Small intestine (tissue), 7 donors: ENCODE data around the gene B9D1. TPM values are rescaled to one million over a fixed set of nuclear protein-coding genes. Genes with fewer than 3 reads are reported as not detected.
A peak's percentile ranks its signal among the peaks of the same experiment; 100 is the strongest.

Experiments
- DNase-seq, 2 donors: peaks; one replicate each; pipeline versions ENCODE4 v3.0.0 to v3.0.0-alpha.2; 2013
- FAIRE-seq: peaks from 2 replicates; lab custom pipeline; 2012; peaks lifted over from hg19 to GRCh38; lab: Jason Lieb, UNC
- H3K27ac ChIP-seq, 3 donors: one replicate each; pipeline ENCODE4 v1.5.1; 2013; ENCODE audit warnings: low read length in 2 of 3, mild to moderate bottlenecking in 2 of 3, control low read depth in 1 of 3, inconsistent platforms in 1 of 3, low read depth in 1 of 3, moderate library complexity in 1 of 3
- H3K27me3 ChIP-seq, 3 donors: one replicate each; pipeline ENCODE4 v1.6.1; 2013; ENCODE audit warnings: low read length in 3 of 3, inconsistent platforms in 1 of 3; ENCODE audit not compliant: control insufficient read depth in 3 of 3, insufficient read depth in 3 of 3
- H3K36me3 ChIP-seq, 3 donors: one replicate each; pipeline ENCODE4 v1.6.1; 2013; ENCODE audit warnings: low read length in 3 of 3, inconsistent platforms in 1 of 3, low read depth in 1 of 3, mild to moderate bottlenecking in 1 of 3, moderate library complexity in 1 of 3; ENCODE audit not compliant: control insufficient read depth in 3 of 3, insufficient read depth in 2 of 3
- H3K4me1 ChIP-seq, 3 donors: one replicate each; pipeline ENCODE4 v1.6.1; 2013; ENCODE audit warnings: low read length in 2 of 3, inconsistent platforms in 1 of 3, low read depth in 1 of 3, mild to moderate bottlenecking in 1 of 3, moderate library complexity in 1 of 3; ENCODE audit not compliant: control insufficient read depth in 3 of 3, insufficient read depth in 2 of 3
- H3K4me3 ChIP-seq, 3 donors: one replicate each; pipeline ENCODE4 v1.5.1; 2013; ENCODE audit warnings: low read length in 3 of 3, control low read depth in 1 of 3, inconsistent platforms in 1 of 3, low read depth in 1 of 3, mild to moderate bottlenecking in 1 of 3, moderate library complexity in 1 of 3
- H3K9me3 ChIP-seq, 2 donors: one replicate each; pipeline ENCODE4 v1.6.1; 2013; ENCODE audit warnings: low read depth in 1 of 2, low read length in 1 of 2; ENCODE audit not compliant: control insufficient read depth in 2 of 2, insufficient read depth in 1 of 2
- WGBS, 3 donors: extraction: QIAGEN DNeasy Blood & Tissue Kit; methylation state at CpG; one replicate each; pipeline ENCODE4 v1.1.7; 2013; 5-methylcytosine and 5-hydroxymethylcytosine counted together
- polyA plus RNA-seq, 4 donors: library from polyadenylated mRNA; stranded (reverse) in 3 of 4; unstranded in 1 of 4; fragments of 200-250 nt in 3 of 4; fragments of 120-200 nt in 1 of 4; gene quantifications; one replicate each; pipeline versions ENCODE4 v1.2.1 to v1.2.3, GENCODE V29; 2013
- donor health status: healthy with polysubstance abuse.
- donor health status: control.
- donor health status: control.
- donor health status: Bipolar disorder and iron deficiency.
- donor health status: healthy.

B9D1 gene
- polyA plus RNA-seq, 4 donors, result 2.2 to 18.1 (median 12.9) TPM

DNA sequence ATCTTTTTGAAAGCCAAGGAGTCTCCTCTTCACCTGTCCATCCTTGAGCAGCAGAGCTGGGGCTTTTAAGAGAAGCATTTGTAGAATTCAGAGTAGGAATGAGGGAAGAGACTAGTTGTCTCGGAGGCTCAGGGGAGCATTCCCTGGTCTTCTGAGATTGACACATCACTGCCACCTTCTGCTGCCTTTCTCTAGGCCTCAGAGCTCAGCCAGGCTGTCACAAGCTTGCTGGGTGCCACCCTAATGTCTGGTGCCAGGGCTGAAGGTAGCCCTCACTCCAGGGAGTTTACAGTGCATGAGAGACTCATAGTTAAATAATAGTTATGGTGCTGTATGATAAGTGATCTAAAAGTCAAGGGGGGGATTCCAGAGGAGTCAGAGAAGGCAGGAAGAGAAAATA, 39.7 kb downstream of the B9D1 start:
- Histone ChIP-seq H3K27me3 (no peaks in the 10 kb centered on the region), H3K36me3 (peaks cover 0 to 34% (median 0%) of the 10 kb centered on the region in 3 donors), H3K9me3 (peaks cover 0 to 6% of the 10 kb centered on the region in 2 donors), H3K27ac (no peak overlapping the region), H3K4me1 (peaks cover 0 to 3% (median 0%) of the 10 kb centered on the region in 3 donors), H3K4me3 (no peak overlapping the region)
- 87 to 96% (median 89%) methylated on average over 1 of the region's 1 CpG for WGBS, 3 donors
- DNase-seq (no peak), FAIRE-seq (no peak)

DNA sequence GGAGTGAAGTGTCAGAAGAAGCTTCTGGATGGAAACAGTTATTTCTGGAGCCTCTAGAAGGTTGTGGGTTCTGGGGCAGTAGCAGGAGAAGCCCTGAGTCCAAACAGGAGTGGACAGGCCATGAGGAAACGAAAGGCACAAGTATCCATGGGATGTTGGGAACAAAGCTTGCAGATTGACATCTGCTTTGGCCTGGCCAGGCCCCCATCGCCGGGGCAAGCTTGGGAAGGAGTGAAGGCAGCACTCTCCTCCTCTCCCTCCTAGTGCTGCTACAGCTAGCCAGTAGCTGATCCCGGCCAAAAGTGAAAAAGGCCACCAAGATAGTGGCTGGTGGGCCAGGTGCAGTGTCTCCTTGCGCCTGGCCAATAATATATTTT, 40.4 kb downstream of the B9D1 start:
- Histone ChIP-seq H3K36me3 (peaks cover 0 to 37% (median 0%) of the 10 kb centered on the region in 3 donors), H3K9me3 (peaks cover 0 to 6% of the 10 kb centered on the region in 2 donors), H3K27ac (no peak overlapping the region), H3K27me3 (no peaks in the 10 kb centered on the region), H3K4me3 (no peak overlapping the region), H3K4me1 (peaks cover 0 to 10% (median 0%) of the 10 kb centered on the region in 3 donors)
- FAIRE-seq, result no peak
- no peak for DNase-seq
- 93 to 96% (median 96%) methylated on average over 5 of the region's 5 CpGs for WGBS, 3 donors

DNA sequence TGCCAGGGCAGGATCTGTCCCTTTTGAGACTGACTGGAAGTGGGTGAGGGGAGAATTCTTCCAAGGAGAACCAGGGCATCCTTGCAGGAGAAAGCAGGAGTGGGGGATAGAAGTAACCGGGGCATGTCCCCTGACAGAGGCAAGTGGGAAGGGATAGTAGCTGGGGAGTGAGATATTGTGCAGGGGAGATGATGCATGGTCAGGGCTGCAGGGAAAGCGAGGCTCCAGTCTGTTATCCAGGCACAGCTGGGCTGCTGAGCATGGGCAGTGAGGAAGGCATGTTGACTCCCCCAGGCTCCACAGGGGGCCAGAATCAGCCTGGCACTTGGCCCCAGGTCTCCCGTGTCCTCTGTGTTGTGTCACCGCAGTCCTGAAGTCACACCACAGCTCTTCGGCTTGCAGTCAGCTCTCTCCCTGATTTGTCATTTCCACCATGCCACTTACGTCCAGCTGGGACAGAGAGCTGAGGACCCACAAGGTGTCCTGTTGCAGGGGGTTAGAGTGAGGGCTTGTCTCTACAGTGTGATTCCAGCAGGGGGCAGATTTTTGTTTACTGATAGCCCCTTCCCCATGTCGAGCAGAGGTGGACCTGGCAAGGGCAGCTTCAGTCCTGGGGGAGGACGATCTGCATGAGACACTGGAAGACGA, 40.9 kb downstream of the B9D1 start:
- Histone ChIP-seq H3K4me3 (no peak overlapping the region), H3K9me3 (peaks cover 0 to 6% of the 10 kb centered on the region in 2 donors), H3K4me1 (peaks cover 0 to 15% (median 0%) of the 10 kb centered on the region in 3 donors), H3K27ac (no peak overlapping the region), H3K36me3 (peaks cover 0 to 38% (median 0%) of the 10 kb centered on the region in 3 donors), H3K27me3 (no peaks in the 10 kb centered on the region)
- DNase-seq (no peak), FAIRE-seq (no peak)
- 86 to 90% (median 88%) methylated on average over 9 of the region's 9 CpGs for WGBS, 3 donors

DNA sequence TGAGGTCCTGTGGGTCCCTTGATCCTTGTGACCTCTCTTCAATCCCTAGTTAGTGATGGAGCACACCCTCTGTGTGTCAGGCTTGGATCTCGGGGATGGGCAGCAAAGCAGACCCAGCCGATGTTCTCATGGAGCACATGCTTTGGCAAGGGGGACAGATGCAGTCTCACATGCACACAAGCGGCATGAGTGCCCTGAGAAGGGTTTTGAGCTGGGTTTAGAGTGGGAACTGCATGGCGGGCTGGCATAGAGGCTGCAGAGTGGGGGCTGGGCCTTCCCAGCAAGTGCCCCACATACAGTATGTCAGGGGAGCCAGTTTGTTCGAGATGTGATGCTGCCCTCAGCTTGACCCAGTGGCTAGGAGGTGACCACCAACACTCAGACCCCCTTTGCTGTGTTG, 41.6 kb downstream of the B9D1 start:
- 91 to 93% (median 91%) methylated on average over 5 of the region's 5 CpGs for WGBS, 3 donors
- H3K27me3 ChIP-seq, result no peaks in the 10 kb centered on the region
- no peak for FAIRE-seq

DNA sequence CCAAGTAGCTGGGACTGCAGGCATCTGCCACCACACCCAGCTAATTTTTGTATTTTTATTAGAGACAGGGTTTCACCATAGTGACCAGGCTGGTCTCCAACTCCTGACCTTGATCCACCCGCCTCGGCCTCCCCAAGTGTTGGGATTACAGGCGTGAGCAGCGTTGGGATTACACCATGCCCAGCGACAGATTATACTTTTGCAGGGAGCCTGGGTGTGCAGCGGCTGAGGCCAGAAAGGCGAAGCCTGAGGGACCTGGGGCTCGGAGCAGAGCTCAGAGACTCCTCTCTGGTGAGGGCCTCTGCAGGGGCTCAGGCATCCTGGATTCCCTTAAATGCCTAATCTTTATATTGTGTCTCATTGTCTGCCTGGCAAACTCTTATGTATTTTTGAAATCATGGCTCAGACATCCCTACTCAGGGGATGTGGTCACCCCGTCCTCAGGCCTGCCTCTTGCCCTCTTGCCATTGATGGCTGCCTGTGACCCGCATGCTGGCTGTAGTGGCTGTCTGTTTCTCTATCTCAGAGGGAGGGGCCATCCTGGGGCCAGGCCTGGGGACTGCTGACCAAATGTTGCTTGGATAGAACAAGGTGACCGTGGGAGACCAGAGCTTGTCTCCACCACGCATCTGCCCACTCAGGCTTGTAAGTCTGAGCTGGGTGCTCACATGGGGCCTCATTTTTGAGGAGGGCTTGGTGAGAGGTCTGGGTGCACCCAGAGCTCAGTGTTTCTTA, 42.6 kb downstream of the B9D1 start:
- DNase-seq, result no peak
- no peak for FAIRE-seq
- Histone ChIP-seq H3K27ac (no peak overlapping the region), H3K9me3 (peaks cover 0 to 3% of the 10 kb centered on the region in 2 donors), H3K4me3 (no peak overlapping the region), H3K4me1 (peaks cover 0 to 15% (median 0%) of the 10 kb centered on the region in 3 donors), H3K27me3 (no peaks in the 10 kb centered on the region), H3K36me3 (peaks cover 0 to 48% (median 0%) of the 10 kb centered on the region in 3 donors)
- WGBS, 3 donors, result 89 to 93% (median 92%) methylated on average over 12 of the region's 12 CpGs

More for the DNA sequence above, 41.6 kb downstream of the B9D1 start:
- Histone ChIP-seq H3K9me3 (peaks cover 0 to 6% of the 10 kb centered on the region in 2 donors), H3K4me1 (peaks cover 0 to 15% (median 0%) of the 10 kb centered on the region in 3 donors), H3K27ac (no peak overlapping the region), H3K36me3 (peaks cover 0 to 41% (median 0%) of the 10 kb centered on the region in 3 donors), H3K4me3 (no peak overlapping the region)
- no peak for DNase-seq

DNA sequence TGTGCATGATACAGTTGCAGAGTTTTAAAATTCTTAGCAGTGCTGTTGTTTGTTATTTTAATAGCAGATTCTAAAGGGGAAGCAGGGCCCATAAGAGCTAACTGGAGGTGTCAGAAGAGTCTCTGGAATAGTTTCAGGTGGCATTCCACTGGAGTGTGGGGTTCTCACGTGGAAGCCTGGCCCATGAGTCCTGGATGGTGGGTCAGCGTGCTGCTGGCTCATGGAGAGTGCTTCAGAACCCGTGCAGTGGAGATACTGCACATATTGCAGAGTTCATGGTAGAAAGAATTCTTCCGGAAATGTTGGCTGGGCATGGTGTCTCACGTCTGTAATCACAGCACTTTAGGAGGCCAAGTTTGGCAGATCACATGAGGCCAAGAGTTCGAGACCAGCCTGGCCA, 43.9 kb downstream of the B9D1 start:
- WGBS, 3 donors, result 86 to 89% (median 86%) methylated on average over 6 of the region's 6 CpGs
- no peak for FAIRE-seq
- no peak overlapping the region for H3K4me3 ChIP-seq

DNA sequence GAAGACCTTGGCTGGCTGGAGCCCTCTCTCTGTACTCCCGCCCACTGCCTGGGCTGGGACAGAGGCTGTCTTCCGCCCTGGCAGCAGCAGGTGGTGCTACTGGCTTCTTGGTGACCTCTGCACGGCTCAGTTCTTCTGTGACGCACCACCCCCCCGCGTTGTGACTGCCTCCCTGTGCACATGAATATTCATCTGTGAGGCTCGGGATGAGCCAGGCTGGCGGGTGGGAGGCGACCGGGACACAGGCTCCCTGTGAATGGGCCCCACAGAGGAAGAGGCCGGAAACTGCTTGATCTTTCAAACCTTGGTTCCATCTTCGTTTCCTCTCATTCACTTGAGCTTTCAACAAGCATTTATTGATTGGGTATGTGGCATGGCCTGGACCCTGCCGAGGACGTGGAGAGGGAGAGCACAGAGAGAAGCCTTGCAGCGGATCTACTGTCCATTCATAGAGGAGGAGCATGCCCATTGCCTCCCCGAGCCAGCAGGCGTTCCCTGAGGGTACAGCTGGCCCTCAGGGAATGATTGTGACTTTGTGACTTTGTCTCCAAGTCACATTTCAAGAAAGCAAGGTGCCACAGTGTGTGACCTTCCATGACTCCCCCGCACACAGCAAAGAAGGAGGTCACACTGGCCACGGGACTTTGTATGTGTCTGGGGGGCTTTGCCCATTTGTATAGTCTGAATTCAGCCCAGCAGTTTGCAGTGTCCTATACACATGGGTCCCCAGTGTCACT, 45.0 kb downstream of the B9D1 start:
- 24 to 49% (median 39%) methylated on average over 19 of the region's 19 CpGs for WGBS, 3 donors
- Histone ChIP-seq H3K9me3 (no peaks in the 10 kb centered on the region), H3K27ac (peak overlapping the region in 2 of 3 donors; percentile 41 to 74), H3K4me3 (peak overlapping the region in 1 of 3 donors; percentile 19), H3K4me1 (peaks cover 0 to 15% (median 0%) of the 10 kb centered on the region in 3 donors), H3K27me3 (no peaks in the 10 kb centered on the region), H3K36me3 (peaks cover 0 to 66% (median 0%) of the 10 kb centered on the region in 3 donors)
- DNase-seq (peak; percentile 83 to 93), FAIRE-seq (no peak)

More for the DNA sequence above, 43.9 kb downstream of the B9D1 start:
- Histone ChIP-seq H3K27me3 (no peaks in the 10 kb centered on the region), H3K27ac (no peak overlapping the region), H3K9me3 (no peaks in the 10 kb centered on the region), H3K4me1 (peaks cover 0 to 15% (median 0%) of the 10 kb centered on the region in 3 donors), H3K36me3 (peaks cover 0 to 60% (median 0%) of the 10 kb centered on the region in 3 donors)
- DNase-seq, result no peak

DNA sequence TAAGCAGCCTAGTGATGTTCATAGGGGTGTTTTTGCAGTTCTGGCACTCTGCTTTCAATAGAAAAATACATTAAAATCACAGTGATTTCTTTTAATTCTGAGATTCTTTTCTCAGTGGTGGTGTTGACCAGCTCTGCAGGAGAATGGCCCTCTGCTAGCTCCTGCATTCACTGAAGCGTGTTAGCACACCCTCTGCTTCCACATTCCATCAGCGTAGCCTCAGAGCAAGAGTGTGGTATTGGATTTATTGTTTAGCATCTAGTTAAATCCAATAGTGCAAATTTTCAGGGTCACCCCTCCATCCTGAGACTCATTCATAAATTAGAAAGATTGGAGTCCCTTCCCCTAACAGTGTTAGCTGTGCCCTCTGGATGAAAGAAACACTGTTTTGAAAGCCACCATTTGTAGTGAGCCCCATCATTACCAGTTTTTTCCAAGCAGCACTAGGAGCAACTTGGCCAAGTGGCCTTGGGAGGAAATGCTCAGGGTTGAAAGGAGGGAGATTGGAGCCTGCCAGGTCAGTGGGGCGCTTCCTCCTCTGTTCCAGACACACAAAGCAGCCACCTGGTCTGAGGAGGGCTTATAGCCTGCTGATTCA, 45.7 kb downstream of the B9D1 start:
- no peak for DNase-seq
- Histone ChIP-seq H3K9me3 (no peaks in the 10 kb centered on the region), H3K27me3 (no peaks in the 10 kb centered on the region), H3K4me3 (no peak overlapping the region), H3K27ac (peak overlapping the region in 2 of 3 donors; percentile 41 to 74), H3K36me3 (peaks cover 0 to 68% (median 0%) of the 10 kb centered on the region in 3 donors), H3K4me1 (peaks cover 0 to 15% (median 0%) of the 10 kb centered on the region in 3 donors)
- 65 to 75% (median 71%) methylated on average over 3 of the region's 3 CpGs for WGBS, 3 donors
- no peak for FAIRE-seq
